ENCODE results near the gene CCM2L.
A peak's percentile ranks its signal among the peaks of the same experiment; 100 is the strongest.

The CCM2L gene

DNA sequence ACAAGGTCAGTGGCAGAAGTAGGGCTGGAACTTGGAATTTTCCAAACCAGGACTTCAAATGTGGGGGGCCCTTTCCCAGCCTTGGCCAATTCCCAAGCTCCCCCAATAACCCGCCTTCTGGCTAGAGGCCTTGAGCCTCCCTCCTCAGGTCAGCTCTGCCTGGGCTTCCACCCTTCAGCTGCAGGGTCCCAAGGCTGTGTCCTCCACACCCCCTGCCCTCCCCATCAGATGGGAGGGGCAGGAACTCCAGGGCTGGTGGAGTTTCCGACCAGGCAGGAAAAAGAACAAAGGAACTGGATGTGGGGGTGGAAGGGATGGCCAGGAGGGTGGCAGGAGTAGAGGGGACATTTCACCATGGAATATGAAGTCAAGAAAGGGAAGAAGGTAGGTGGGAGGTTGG lies at the start of gene CCM2L:
Gene CCM2L, plus strand, starts transcription at position 338 of the 400 bp plus-strand sequence. Its CDS starts 17 bp downstream, at position 355.
- no peak for DNase-seq (ENCODE audit: low read depth in 2 of 2, low spot score in 1 of 2)

DNA sequence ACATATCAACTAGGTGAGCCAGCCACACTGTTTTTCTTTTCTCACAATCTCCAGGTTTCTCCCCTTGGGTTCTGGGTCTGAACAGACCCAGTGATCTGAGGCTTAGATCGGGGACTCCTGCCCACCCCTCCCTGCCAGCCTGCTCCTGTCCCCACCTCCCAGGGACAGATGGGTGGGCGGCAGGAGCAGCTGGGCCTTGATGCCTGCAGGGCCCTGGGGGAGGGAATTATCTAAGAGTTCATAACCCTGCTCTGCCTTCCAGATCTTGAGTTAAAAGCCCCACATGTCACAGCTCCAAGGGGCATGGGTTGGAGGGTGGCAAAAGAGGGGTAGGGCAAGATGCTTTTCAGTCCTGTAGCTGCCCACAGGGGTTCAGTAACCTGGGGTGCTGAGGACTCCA lies 47.5 kb upstream of the CCM2L start:
- no peak for DNase-seq (ENCODE audit: low read depth in 2 of 2, low spot score in 1 of 2)

DNA sequence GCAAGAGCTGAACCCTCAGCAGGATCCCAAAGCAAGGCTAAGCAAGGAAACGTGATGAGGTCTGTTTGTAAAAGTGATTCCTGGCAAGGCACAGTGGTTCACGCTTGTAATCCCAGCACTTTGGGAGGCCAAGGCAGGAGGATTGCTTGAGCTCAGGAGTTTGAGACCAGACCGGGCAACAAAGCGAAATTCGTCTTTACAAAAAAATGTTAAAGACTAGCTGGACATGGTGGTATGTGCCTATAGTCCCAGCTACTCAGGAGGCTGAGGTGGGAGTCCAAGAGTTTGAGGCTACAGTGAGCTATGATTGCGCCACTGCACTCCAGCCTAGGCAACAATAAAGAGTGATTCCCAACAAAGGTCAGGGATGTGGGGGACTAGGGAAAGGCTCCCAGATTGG lies 46.3 kb upstream of the CCM2L start:
- no peak for DNase-seq (ENCODE audit: low read depth in 2 of 2, low spot score in 1 of 2)

DNA sequence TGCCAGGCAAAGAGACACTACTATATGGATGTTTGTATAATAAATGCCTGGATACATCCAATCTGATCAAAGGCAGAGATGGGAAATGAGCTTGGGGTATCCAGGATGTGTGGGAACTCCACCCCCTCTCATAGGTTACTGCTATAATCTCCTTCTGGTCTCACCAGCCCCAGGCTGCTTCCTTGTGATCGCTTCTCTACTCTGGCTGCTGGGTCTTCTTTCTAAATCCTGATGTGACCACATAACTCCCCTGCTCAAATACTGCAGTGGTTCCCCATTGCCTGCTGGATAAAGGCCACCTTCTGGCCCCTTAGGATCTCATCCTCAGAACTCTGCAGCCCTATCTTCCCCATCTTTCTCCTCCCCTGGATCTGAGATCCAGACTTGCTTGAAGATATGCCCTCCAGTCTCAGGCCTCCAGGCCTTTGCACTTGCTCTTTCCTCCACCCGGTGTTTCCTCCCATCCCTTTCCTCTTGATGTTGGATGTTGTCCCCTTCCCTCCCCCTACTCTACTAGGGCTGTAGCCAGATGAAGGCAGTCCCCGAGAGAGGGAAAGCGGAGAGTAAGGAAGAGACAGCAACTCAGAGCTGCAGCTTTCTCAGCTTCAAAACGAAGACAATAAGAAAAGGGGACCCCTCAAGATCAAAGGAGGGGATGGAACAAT lies 43.1 kb upstream of the CCM2L start:
- DNase-seq (ENCODE audit: low read depth in 2 of 2, low spot score in 1 of 2), result no peak

DNA sequence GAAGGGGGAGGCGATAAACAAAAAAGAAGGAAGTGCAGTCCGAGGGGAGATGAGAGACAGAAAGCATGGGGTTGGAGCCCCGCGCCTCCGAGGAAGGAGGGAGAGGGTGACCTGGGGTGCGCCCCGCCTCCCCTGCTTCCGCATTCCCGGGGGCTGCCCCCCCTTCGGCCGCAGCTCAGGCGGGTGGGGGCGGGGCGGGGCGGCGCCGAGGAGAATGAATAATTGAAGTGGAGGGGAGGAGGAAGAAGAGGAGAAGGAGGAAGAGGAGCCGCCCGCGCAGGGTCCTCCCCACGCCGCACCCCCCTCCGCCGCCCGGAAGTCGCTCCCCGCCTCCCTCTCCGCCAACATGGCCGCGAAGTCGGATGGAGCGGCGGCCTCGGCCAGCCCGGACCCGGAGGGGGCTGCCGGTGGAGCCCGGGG lies 42.4 kb upstream of the CCM2L start, which contains the start of gene XKR7:
Gene XKR7, plus strand, starts transcription at position 322 of the 420 bp plus-strand sequence. Its CDS starts 25 bp downstream, at position 347.
- no peak for DNase-seq (ENCODE audit: low read depth in 2 of 2, low spot score in 1 of 2)

DNA sequence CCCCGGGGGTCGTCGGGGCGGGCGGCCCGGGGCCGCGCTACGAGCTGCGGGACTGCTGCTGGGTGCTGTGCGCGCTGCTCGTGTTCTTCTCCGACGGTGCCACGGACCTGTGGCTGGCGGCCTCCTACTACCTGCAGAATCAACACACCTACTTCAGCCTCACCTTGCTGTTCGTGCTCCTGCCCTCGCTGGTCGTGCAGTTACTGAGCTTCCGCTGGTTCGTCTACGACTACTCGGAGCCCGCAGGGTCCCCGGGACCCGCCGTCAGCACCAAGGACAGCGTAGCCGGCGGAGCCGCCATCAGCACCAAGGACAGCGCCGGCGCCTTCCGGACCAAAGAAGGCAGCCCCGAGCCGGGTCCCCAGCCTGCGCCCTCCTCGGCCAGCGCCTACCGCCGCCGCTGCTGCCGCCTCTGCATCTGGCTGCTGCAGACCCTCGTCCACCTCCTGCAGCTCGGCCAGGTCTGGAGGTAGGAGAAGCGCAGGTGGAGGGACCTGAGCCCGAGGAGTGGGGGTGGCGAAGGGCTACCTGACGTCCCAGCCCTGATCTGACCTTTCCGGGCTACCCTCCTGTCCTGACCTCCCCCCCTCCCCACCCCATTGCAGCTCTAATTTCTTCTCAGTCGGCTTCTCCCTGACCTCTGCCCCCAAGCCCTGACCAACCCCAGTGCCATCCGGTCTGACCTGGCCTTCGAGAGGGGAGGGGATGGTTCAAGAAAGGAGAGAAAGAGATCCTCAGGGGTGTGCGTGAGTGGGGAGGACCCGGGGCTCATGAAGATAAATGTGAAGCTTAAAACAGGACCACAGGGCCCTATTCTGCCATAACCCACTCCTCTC lies 41.7 kb upstream of the CCM2L start:
- peak; percentile 45 to 57 for DNase-seq (ENCODE audit: low read depth in 2 of 2, low spot score in 1 of 2)

DNA sequence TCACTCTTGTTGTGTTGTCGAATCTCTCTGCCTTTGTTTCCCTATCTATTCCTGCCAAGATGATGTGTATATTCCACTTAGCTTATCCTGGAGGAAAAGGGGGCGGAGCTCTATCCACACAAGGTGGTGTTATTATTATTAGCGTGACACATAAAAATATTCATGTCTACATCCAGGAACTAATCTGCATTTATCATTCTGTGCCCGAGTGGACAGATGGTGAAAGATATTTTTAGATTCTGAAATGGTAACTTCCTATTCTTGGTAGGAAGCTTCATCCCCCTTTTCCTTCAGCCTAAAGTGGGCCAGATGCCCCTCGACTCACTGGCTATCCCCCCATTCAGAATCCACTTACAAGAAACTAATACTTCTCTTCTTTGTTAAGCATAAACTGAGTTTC lies 40.2 kb upstream of the CCM2L start:
- no peak for DNase-seq (ENCODE audit: low read depth in 2 of 2, low spot score in 1 of 2)

DNA sequence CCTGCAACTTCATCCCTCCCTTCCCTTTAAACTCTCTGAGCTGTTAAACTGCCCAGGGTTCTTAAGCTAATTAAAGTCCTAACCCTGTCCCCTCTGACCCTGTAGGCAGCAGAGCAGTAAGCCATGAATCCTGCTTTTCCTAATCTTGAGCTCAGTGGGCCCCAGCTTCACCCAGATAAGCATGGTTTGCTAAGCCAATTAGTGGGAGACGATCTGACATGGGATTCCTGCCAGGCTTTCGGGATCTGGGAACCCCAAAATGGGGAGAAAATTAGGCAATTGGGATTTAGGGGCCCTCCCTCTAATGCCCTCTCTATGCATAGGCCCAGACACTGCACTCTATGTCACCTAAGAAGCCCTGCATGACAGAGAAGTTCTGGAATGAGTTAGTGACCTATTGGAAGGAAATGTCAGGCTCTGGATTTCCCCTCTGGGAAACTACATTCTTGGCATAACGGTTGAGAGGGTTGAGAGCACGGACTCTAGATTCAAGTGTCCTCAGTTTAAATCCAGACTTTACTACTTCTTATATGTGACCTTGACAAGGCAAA lies 37.7 kb upstream of the CCM2L start:
- DNase-seq (ENCODE audit: low read depth in 2 of 2, low spot score in 1 of 2), result no peak

DNA sequence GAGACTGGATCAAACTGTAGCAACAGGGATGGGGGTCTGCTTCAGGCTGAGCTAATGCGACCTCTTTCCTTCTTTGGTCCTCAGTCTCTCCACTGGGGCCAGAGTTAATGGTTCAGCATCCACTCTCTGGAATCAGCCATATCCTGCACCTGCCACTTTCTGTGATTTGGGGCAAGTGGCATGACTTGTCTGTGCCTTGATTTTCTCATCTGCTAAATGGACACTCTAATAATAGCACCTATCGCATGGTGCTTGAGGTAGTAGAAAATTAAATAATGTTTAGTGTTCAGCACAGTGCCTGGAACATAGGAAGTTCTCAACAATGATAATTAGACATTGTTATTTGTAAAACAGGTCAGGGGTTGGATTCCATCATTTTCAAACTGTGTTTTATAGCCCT lies 35.9 kb upstream of the CCM2L start:
- no peak for DNase-seq (ENCODE audit: low read depth in 2 of 2, low spot score in 1 of 2)

DNA sequence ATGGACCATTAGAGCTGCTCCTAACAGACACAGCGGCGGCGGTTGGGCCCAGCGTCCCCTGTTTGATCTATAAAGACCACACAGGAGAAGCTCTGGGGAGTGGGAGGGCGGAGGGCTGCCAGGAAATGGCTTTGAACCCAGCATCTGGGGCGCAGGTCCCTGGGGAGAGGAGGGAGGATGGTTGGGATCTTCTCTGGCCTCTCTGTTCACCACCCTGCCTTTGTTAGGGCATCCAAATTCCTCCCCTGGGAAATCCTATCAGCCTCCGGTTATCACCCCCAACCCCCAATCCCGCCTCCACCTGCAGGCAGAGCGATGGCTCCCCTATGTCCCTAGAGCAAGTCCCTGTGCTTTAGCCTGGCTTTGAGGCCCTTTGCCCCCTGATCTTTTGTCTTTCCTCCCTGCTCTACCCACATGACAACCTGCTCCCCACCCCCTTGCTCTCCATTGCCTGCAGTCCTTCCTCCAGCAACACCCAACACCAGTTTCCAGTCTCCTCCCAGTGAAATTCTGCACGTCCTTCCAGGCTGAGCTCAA lies 35.2 kb upstream of the CCM2L start:
- DNase-seq (ENCODE audit: low read depth in 2 of 2, low spot score in 1 of 2), result no peak

DNA sequence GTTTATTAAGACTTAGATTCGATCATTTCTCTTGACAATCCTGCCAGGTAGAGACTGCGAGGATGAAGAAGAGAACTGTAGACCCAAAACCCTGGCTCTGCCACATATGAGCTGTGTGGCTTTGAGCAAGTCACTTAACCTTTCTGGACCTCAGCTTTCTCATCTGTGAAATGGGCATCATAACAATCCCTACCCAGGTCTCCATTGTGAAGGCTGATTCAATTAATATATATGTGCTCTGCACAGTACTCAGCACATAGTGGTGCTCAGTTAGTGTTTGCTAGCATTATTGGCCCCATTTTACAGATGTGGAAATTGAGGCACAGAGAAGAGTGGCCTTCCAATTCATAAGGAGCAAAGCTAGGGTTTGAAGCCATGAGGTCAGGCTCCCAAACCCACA lies 34.4 kb upstream of the CCM2L start:
- DNase-seq (ENCODE audit: low read depth in 2 of 2, low spot score in 1 of 2), result no peak

DNA sequence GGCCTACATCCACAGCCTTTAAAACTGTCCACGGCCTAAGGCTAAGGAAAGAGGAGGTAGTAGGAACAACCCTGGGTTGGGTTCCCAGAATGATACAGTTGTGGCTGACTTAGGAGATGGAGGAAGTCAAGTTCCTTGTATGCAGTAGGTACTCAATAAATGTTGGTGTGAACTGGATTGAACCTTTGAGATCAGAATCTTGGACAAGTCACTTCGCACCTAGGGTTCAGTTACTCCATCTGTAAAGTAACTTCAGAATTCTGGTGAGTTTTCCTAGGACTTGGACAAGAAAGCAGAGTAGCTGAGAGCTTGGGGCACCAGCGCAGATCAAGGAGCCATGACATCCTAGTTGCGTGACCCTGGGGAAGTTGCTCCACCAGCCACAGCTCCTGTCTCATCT lies 33.2 kb upstream of the CCM2L start:
- DNase-seq (ENCODE audit: low read depth in 2 of 2, low spot score in 1 of 2), result no peak

DNA sequence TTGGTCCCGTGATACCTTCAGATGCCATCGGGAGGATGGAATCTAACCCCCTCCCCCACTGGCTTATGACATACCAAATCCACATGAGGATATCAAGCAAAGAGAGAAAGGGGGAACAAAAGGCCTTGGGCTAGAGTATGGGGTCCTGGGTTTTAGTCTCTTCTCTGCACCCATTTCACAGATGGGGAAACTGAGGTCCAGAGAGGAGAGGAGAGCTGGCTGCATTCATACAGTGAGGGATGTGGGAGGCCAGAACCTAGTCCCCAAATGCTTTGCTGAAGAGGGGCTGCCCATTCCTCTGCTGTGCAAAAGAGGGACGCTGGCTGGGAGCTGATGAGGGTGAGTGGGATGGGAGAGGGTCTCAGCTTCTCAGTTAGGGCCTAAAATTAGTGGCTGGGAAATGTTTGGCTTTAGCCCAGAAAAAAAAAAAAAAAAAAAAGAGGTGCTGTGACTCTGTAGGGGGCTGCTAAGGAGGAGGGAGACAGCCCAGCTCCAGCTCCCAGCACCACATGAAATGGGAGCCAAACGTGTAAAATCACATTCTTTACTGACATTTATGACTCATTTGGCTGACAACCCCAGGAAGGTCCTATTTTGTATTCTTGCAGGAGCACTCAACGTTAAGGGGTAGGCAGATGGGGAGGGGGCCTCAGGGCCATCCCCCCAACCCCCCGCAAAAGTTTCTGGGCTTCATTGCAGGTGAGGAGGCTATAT lies 30.4 kb upstream of the CCM2L start:
- DNase-seq (ENCODE audit: low read depth in 2 of 2, low spot score in 1 of 2), result no peak

DNA sequence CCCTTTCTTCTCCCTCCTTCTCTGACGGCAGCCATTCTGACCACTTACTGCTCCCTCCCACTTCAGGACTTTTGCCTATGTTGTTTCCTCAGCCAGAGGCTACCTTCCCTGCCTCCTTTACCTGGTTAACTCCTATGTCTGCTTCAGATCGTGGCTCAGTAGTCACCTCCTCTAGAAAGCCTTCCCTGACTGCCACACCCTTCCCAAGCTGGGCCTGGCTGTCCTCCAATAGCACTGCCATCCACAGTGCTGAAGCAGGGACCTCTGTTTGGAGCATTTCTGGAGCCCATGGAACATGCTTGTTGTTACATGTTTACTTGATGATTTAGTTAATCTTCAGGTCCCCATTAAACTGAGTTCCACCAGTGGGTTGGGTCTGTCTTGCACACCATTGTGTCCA lies 28.5 kb upstream of the CCM2L start:
- DNase-seq (ENCODE audit: low read depth in 2 of 2, low spot score in 1 of 2), result no peak

DNA sequence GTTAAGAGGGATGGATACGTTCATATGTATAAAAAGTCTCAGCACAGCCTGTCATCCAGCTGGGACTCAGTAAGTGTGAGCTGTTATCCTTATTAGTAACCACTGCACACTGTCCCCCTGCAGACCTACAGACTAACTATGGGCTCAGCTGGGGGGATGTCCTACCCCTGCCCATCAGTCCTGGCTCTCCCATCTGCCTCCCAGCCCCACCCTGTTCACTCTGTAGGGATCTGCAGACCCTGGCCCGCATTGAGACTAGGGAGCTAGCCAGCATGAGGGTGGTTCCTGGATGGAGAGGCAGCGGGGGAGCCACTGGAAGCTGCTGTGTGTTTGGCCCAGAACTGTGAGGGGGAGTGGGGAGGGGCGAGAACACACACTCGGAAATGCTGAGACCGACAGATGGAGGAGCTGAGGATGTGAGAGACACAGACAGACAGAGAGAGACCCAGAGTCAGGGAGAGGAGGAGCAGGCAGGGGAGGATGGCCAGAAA lies 25.2 kb upstream of the CCM2L start:
- no peak for DNase-seq (ENCODE audit: low read depth in 2 of 2, low spot score in 1 of 2)

DNA sequence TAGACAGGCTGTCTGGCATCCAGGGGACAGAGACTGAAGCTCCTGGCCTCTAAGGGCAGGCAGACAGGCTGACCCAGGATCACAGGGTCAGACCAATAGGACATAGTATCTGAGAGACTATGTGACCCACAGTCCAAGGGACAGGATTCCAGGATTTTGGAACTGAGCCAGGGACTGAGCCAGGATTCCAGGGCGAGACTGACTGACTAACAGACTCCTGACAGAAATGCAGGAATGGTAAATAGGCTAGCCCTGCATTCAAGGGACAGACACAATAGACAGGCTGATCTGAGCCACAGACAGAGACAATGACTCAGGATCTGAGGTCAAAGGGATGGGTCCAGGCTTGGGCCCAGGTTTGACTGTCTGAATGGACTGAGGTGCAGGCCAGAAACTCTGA lies 22.5 kb upstream of the CCM2L start:
- no peak for DNase-seq (ENCODE audit: low read depth in 2 of 2, low spot score in 1 of 2)

DNA sequence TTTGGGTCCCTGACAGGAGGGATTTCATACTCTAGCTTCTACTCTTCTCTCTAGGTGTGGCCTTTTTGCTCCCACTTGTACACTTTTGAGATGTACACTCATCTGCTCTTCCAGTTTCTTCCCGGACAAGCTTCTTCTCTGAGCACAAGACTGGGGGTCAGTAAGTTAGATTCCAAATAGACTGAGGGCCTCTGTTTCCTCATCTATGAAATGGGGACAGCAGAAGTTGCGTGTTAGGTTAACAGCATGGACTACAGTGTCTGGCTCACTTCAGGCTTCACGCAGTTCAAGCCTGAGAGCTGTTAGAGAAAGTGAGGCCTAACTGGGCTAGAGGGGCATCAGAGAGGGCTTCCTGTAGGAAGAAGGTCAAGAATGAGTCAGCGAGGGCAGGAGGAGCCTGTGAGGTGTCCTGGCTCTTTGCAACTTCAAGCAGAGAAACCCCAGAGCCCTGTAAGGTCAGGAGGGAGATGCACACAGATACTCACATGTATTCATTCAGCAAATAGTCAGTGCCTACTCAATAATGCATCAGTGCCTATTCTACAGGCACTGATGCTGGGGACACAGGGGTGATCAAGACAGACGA lies 21.7 kb upstream of the CCM2L start:
- no peak for DNase-seq (ENCODE audit: low read depth in 2 of 2, low spot score in 1 of 2)

DNA sequence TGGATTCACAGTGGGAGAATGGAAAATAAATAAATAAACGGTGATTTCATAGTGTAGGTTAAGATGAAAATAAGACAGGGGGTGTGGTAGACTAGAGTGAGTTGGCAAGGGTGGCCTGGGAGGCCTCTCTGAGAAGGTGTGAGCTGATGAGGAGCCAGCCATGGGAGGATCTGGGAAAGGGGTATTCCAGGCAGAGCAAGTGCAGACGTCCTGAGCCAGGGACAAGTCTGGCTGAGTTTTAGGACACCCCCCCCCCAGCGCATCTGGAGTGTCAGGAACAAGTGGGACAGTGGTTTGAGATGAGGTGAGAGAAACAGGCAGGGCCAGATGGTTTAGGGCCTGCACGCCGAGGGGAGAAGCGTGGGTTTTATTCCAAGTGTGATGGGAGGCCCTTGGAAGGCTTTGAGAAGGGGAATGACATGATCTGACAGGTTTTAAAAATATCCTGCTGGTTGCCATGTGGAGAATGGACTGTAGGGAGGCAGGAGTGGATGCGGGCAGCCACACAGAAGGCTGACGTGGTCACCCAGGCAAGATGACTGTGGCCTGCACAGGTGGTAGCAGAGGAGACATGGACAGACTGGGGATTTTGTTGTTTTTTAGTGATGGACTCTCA lies 21.1 kb upstream of the CCM2L start:
- DNase-seq (ENCODE audit: low read depth in 2 of 2, low spot score in 1 of 2), result no peak

DNA sequence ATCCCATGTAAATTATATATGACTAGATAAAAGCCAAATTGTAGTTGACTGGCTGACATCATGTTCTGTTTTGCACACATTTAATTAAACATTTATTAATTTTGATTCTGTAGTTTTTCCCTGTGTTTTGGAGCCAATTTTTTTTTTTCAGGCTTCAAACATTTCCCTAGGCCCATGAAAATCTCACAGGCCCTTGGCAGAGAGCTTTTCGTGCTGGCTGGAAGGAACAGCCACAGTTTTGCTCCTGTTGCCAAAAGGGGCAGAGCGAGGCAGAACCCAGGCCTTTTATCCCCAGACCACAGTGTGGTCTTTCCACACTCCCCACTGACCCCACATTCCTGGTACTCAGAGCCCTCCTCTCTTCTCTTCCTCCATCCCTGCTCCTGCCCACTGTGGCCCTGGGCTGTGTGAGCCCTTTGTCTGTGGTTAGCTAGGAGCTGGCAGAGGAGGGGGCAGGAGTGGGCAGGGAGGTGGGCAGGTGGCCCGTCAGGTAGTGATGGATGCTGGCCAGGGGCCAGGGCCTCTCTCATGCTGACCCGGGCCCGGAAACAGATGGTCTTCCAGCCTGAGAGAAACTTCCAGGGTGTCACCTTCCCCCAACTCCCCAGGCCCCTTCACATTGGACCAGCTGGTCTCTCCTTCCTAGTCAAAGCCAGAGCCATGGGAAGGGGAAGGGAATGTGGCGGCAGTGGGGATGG lies 19.4 kb upstream of the CCM2L start:
- no peak for DNase-seq (ENCODE audit: low read depth in 2 of 2, low spot score in 1 of 2)

DNA sequence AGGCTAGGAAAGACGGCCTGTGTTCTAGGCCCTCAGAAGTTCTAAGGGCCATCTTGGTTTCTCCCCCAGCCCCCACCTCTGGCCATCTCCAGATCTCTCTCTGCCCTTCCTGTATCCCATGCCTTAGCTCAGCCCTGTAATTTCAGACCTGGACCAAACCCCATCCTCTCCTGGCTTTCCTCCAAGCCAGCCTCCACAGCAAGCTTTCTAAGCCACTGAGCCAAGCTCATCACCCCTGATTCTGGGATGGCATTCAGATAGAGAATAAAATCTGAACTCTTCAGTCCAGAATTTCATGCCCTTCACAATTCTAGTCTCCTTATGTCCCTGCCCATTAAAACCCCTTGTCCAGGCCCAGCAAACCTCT lies 18.9 kb upstream of the CCM2L start:
- DNase-seq (ENCODE audit: low read depth in 2 of 2, low spot score in 1 of 2), result no peak
